NB4 (cell line): Measurements from ENCODE around the gene TFF1.

Source experiments
- CTCF ChIP-seq: IDR thresholded peaks from one replicate; pipeline ENCODE4 v1.5.1; 2012; ENCODE audit warnings: low read depth, low read length
- MYC ChIP-seq: IDR thresholded peaks from 2 replicates; pipeline ENCODE4 v1.6.1; 2011; ENCODE audit warnings: low read depth, low read length
- POLR2A ChIP-seq: IDR thresholded peaks from 2 replicates; pipeline ENCODE4 v1.6.1; 2011; ENCODE audit warnings: mild to moderate bottlenecking; ENCODE audit not compliant: insufficient read length; ENCODE audit errors: extremely low read depth
- TF ChIP-seq, protein P1 (sequence below): IDR thresholded peaks from 2 replicates; pipeline ENCODE4 v1.6.1; 2011; ENCODE audit warnings: low read depth, low read length

DNA sequence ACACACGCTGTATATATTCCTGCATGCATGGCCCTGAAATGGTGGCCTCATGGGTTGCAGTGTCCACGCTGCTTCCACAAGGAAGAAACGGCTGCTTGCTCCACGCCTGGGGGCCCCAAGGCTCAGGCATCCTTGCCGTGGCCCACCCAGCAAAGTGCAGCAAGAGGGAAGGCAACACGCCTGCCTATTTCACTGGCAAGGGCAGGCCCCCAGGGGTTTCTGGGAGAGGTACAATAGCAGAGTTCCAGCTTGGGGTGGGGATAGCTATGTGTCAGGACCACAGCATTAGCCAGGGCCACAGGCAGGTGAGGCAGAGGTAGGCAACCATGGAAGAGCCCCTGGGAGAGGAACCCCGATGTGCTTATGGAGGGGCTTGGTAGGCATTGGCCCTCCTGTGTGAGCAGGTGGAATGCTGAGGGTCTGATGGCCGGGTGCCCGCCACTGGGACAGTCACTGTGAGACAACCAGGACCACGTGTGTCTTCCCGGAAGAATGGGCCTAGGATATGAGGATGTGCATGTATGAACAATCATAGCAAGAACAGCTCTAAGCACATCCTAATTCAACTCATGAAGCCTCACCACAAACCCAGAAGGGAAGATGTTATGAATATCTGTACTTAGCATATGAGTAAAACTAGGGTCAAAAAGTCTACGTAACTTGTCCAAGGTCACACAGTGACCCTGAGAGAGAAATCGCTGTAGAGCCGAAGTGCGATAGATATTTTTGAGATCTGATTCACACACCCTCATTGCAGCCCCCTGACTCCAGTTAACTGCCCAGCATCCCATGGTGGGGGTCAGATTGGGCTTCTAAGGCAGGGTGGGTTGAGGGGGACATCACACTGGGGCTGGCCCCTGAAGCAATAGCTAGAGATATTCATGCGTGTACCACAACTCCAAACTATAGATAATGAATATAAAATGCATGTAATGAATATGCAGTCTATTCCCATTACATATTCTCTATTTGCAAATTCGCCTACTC is 27.3 kb downstream of the TFF1 start:
- TF ChIP-seq POLR2A, result no peak
- TF ChIP-seq CTCF, result no peak
- TF ChIP-seq, protein P1, sequence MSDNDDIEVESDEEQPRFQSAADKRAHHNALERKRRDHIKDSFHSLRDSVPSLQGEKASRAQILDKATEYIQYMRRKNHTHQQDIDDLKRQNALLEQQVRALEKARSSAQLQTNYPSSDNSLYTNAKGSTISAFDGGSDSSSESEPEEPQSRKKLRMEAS, result no peak
- TF ChIP-seq MYC, result no peak
